GM19193 (cell line): ENCODE measurements around the gene ABCA6.

Experiments
- POLR2A ChIP-seq: IDR thresholded peaks from 4 replicates; pipeline ENCODE4 v1.6.1; 2011; ENCODE audit not compliant: insufficient read depth, insufficient read length; ENCODE audit errors: extremely low read depth

Gene ABCA6, protein sequence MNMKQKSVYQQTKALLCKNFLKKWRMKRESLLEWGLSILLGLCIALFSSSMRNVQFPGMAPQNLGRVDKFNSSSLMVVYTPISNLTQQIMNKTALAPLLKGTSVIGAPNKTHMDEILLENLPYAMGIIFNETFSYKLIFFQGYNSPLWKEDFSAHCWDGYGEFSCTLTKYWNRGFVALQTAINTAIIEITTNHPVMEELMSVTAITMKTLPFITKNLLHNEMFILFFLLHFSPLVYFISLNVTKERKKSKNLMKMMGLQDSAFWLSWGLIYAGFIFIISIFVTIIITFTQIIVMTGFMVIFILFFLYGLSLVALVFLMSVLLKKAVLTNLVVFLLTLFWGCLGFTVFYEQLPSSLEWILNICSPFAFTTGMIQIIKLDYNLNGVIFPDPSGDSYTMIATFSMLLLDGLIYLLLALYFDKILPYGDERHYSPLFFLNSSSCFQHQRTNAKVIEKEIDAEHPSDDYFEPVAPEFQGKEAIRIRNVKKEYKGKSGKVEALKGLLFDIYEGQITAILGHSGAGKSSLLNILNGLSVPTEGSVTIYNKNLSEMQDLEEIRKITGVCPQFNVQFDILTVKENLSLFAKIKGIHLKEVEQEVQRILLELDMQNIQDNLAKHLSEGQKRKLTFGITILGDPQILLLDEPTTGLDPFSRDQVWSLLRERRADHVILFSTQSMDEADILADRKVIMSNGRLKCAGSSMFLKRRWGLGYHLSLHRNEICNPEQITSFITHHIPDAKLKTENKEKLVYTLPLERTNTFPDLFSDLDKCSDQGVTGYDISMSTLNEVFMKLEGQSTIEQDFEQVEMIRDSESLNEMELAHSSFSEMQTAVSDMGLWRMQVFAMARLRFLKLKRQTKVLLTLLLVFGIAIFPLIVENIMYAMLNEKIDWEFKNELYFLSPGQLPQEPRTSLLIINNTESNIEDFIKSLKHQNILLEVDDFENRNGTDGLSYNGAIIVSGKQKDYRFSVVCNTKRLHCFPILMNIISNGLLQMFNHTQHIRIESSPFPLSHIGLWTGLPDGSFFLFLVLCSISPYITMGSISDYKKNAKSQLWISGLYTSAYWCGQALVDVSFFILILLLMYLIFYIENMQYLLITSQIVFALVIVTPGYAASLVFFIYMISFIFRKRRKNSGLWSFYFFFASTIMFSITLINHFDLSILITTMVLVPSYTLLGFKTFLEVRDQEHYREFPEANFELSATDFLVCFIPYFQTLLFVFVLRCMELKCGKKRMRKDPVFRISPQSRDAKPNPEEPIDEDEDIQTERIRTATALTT (N-terminal part only)

DNA sequence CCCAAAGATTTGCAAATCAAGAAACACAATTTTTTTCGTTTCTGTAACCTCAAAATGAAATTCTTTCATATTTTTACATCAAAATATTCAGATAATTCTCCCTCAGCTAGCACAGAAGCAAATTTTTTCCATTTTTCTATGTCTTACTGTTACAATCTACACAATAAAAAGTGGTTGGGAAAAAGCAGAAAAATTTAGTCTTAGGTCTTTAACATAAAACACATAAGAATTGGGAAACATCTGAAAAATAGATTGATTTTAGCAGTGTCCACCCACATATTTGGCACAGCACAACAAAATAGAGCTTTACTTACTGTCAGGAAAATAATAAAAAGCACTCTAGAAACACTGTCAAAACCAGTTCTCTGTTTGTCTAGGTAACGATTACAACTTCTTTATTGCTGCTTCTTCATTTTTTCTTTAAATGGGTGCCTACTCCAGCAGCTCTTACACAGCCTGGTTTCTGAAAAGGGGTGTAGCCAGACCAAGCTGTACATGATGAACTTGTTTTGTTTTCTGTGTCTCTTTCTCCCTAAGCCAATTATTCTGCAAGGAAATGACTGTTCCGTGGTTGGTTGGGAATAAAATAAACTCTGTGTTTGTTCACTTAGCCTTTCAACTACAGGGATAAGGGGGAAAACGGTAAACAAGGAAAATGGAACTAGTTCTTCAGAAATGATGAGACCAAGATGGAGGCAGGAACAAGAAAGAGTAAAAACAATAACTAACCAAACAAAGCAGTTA lies at the start of gene ABCA6:
ABCA6 (minus strand) TSS at position 465 of the 744 bp plus-strand sequence. CDS start 1,192 bp downstream, outside the sequence.
- no peak for TF ChIP-seq POLR2A

DNA sequence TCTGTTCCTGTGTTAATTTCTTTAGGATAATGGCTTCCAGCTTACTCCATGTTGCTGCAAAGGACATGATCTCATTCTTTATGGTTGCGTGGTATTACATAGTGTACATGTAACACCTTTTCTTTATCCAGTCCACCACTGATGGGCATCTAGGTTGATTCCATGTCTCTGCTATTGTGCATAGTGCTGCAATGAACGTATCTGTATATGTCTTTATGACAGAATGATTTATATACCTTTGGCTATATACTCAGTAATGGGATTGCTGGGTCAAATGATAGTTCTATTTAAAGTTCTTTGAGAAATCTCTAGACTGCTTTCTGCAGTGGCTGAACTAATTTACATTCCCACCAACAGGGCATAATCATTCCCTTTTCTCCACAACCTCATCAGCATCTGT lies 47.1 kb upstream of the ABCA6 start:
- TF ChIP-seq POLR2A, result no peak

DNA sequence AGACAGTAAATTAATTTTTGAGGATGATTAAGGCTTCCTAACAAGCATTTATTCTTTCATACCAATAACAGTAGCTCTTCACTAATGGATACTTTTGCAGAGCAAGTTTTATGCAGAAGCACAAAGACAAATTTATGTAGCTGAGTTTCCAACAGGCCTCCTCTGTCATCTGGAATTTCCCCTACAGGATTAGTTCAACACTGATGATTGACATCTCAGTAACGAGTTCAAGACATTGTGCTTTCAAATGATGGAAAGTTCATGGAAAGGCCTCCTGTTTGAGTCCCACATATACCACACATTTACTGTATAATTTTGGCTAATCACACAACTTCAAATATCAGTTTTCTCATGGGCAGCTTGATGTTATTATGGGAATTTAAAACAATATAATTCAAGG lies 46.4 kb upstream of the ABCA6 start:
- no peak for TF ChIP-seq POLR2A

DNA sequence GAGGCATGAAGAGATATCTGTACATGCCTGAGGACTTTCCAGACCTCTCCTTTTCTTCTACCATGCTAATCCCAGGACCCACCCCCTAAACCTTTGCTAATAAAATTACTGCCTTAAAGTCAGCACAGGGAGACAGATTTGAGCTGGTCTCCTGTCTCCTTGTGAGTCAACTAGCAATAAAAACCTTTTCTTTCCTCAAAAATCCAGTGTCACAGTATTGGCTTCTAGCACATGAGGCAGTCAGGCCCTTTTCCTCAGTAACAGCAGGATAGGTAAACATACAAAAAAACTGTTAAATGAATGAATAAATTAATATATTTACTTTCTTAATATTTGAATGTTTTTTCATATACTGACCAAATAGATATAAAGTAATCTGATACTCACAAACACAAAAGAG lies 45.6 kb upstream of the ABCA6 start:
- TF ChIP-seq POLR2A, result no peak

DNA sequence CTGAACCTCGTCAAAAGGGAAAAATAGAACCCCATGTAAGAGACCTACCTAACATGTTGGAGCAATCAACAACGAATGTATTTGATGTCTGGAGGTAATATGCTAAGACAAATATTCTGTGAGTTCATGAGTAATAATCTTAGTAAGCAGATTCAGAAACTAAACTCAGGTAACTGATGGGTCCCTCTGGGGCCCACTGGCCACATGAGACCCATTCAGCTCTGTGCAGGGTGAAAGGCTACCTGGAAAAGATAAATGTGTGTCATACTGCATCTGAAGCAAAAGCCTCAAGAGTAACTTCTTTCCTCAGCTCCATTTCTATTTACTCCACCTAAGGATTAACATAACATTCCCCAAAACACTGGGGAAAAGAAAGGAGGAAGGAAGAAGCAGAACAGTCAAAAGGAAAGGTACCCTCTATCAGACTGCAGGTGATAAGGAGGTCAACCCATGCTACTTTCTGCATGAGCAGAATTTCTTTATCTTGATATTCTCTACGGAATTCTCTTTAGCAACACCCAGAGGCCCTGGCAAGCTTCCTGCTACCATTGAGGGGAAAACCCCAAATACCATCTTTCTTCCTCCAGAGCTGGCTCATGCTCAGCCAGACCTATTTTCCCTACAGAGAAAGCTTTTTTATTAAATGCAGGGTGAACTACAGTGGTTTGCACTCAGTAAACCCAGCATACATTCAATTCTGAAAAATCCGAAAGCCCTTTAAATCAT lies 37.7 kb upstream of the ABCA6 start:
- no peak for TF ChIP-seq POLR2A

DNA sequence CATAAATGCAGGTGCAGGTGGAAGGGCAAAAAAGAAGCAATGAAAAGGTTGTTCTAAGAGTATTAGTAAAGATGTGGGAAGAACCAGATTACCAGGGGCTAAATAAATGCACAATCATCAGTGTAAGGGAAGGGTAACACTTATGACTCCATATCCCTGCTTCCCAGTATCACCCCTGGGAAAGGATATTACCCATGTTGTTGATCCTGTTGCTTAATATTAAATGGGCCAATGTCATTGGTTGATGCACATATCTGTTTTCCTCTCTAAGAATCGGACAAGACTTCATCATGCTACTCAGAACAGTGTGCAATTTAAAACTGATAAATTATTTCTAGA lies 34.7 kb upstream of the ABCA6 start:
- no peak for TF ChIP-seq POLR2A

DNA sequence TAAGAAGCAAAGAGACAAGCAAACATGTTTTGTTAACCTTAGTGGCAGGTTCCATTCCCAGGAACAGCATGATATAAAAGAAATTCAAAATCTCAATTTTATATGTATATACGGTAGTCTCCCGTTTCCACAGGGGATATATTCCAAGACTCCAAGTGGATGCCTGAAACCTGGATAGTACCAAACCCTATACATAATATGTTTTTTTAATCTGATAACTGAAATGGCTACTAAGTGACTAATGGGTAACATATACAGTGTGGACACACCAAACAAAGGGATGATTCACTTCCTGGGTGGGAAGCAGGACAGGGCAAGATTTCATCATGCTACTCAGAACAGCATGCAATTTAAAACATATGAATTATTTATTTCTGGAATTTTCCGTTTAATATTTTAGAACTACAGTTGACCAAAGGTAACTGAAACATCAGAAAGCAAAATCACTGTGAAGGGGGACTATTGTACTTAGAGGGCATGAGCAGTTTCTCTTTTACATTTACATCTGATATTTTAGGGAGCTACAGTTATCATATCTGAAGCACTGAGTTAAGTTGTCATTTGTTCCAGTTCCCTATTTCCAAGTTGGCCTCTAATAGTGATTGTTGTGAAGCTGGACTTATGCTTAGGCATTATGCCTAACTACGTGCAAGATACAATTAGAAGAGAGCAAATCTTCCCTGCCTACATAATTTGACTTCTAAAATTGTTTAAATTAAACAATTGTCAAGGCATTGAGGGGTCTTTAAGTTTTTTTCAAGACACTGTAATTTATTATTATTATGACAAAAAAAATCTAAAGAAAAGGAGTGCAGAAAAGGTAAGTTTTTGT lies 34.1 kb upstream of the ABCA6 start:
- no peak for TF ChIP-seq POLR2A

DNA sequence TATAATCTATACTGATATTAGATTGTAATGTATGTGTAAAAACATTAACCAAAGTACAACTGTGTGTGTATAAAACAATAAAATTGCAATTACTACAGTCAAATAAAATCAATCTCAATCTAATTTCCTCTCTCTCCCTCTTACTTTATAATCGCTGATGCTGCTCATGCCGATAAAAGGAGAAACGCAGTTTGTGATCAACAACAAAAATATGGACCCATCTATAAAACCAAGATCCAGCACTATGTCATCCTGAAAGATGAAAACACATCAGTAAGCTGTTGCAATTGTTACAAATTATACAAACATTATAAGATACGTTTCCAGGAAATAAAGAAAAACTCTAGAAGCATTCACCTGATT lies 33.5 kb upstream of the ABCA6 start:
- no peak for TF ChIP-seq POLR2A

DNA sequence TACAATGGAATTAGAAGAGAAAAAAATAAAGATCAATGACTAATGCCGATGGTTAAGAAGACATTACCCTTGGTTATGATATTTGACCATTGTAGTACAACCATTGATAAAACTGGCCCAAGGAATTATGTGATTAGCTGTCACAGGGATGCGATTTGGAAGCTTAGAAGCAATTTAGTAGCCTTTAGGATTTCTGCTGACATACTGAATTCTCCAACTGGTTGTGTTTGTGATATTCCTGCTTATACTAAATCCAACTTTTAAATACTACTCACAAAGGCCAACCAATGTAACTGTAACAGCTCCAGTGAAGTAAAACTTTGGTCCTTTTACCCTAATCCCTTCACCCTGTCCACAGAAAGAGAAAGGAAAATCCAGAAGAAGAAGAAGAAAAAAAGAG lies 31.4 kb upstream of the ABCA6 start:
- no peak for TF ChIP-seq POLR2A

DNA sequence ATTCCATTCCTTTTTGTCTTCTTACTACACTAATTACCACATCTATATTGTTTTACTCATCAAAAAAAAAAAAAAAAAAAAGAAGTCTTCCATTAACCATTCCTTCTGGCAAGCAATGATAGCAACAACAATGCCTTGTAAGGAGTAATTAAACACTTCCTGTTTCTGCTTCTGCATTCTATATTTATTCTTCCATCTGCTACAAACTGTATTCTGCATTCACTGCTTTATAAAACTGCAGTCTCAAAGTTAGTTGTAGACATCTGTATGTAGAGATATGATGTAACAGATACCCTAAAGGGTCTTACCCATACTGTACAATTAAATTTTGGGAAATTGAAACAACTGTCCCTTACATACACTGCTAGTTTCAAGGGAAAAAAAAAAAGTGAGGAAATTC lies 28.7 kb upstream of the ABCA6 start:
- TF ChIP-seq POLR2A, result no peak

DNA sequence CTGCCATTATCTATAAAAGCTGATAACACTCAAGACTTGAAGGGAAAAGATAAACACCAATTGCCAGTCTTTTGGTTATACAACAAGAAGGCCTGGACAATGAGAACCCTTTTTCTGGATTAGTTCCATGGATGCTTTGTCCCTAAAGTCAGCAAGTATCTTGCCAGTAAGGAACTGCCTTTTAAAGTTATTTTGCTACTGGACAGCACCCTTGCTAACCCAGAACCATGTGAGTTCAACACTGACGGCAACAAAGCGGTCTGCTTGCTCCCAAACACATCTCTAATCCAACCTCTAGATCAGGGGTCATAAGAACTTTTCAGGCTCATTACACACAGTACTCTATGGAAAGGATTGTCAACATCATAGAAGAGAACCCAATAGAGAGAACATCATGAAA lies 25.3 kb upstream of the ABCA6 start:
- no peak for TF ChIP-seq POLR2A

DNA sequence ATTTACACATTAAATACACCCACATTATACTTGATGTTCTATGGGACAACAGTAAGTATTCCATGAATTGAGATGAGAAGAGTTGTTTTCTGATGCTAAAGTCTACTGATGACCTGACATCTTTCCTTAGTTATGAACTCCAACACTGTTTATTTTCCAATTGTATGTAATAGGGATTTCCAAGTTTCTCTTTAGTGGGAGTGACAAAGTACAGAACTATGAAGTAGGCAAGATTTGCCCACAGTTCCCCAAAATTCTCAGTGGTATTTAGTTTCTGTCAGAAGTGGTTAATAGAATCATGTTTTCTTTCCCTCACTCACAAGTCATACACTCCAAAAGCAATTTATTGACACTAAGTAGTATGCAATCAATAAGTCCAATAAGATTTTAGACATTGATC lies 22.5 kb upstream of the ABCA6 start:
- TF ChIP-seq POLR2A, result no peak

DNA sequence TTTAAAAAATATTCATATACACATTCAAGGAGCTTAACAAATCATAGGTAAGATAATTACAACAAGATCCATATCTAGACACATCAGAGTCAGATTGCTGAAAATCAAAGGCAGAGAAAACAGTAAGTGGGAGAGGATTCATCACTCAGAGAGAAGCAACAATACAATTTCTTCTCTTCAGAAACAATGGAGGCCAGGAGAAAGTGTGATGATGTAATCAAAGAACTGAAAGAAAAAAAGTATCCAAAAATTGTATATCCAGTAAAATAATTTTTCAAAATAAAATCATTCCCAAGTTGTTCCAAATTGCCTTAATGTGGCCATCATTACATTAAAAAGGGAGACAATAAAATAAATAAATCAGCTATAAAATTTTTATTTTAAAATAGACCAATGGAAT lies 17.7 kb upstream of the ABCA6 start:
- no peak for TF ChIP-seq POLR2A
